HG03571 (cell line): ENCODE data around the gene TRIAP1.
A peak's percentile ranks its signal among the peaks of the same experiment; 100 is the strongest.
"Not testable (repeated sequence)": the region's sequence is repeated elsewhere in the genome, so short reads cannot be mapped to it uniquely, and the experiment has no call there.

ENCODE experiments used
- ATAC-seq: cut with Tn5 transposase; IDR thresholded peaks from one replicate; pipeline ENCODE4 v1.9.1; 2021; ENCODE audit not compliant: unreplicated experiment

Gene TRIAP1

DNA sequence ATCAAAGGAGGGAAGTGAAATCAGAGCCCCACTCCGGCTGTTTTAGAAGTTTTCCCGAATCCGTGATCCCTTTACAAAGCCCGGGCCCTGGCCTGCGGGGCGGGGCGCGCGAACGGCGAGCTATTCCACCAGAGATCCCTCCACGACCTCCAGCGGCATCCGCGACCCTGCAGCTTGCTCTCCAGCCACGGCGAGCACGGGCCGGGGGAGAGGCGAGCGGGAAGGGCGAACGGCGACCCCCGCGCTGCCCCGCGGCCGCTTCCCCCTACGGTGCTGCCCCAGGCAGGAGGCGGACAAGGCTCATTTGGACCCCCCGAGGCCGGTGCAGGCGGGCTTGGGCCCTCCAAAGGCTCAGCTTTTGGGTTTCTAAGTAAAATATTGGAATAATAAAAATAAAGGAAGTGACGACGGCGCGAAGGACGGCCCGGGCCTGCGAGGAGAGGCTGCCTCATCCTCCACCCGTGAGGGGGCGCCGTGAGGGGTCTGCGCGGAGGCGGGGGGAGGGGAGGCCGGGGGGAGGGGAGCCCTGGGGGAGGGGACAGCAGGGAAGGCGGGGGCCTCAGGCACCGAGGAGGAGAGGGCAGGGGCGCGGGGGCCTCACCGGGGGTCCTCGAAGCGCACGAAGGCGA, 22.8 kb upstream of the TRIAP1 start:
- peak; percentile 20 for ATAC-seq

DNA sequence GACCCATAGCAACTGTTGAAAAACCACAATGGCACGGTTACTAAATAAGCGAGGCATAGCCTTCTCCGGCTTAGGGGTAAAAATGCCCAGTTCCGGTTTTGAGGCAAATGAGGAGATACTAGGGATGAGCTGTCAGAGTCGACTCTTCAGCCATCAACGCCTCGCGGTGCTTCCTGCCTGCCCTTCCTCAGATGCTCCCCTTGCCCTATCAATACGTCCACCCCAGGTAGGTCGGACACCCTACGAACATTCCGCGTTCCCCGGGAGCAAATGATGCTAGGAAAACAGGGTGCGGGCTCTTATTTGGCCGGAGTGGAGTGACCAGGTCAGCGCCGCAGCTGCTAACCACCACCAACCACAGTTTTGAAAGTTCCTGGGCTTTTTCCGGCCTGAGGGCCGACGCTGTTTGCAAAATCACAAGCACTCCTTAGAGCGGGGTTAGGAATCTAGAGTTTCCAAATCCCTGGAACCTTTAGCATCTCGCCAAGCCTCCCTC, 22.2 kb upstream of the TRIAP1 start:
- ATAC-seq: peak; percentile 15

DNA sequence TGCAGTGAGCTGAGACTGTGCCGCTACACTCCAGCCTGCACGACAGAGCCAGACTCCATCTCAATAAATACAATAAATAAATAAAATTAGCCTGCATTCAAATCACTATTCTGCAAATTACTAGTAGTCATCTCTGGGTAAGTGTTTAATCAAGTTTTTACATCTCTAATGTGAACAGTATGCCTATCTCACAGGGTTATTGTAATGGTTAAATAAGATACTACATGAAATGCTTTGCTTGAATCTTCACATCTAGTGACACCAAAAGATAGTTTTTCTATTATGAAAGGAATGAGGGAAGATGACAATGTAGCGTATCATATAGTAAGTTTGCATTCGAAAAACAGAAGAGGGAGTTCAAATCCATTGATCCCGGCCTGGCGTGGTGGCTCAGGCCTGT, 21.3 kb upstream of the TRIAP1 start:
- no peak for ATAC-seq

DNA sequence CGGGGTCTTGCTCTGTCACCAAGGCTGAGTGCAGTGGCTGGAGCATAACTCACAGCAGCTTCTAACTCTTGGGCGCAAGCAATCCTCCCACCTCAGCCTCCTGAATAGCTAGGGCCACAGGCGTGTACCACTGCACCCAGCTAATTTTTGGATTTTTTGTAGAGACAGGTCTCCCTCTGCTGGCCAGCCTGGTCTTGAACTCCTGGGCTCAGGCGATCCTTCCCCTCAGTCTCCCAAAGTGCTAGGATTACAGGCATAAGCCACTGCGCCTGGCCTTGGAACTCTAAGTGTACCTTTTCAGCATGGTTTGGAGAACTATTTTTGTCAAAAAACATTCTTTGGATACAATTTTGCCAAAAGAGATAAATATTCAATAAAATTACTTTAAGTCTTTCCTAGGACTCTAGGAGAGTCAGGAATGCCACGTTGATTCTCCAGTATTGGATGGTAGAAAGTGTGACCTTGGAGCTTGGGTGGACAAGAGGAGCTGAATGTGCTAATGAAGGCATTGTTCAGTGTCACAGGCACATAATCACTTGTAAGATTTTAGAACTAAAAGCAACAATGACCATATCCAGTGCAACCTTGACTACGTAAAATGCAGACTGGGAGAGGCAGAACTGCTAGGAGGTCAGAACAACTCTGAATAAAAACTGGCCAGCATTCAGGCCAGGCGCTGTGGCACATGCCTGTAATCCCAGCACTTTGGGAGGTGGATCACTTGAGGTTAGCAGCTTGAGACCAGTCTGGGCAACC, 20.6 kb upstream of the TRIAP1 start:
- ATAC-seq: no peak

DNA sequence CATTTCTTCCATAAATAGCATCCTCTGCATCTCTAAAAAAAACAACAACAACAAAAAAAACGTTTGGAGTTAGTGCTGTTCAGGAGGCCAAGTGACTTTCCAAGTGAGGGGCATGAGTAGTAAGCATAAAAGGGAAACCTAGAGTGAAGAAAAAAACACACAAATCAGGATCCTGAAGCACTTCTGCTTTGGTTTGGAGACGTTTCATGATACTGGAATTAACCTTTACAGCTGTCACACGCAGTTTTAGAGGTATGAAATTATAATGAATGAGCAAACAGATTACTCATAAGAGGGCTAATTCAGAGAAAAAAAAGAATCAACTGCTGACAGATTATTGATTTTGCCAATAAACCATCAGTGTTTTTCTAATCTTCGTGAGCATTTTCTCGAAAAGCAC, 19.6 kb upstream of the TRIAP1 start:
- ATAC-seq: no peak

DNA sequence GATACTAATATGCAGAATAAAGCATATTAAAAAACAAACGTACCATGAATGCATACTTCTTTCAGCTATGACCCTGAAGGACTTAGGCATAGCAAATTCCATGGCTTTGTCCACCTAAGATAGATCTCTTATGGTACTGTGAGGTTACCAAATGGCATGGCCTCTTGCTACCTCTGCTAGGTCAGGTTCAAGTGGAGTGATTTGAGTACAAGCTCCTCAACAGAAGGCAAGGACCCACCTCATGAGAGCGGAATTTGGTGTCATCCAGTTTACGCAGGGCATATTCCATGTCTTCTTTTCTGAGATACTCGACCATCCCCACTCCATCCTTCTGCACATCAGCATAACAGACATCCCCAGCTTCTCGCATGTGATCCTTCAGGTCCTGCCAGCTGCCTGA, 17.5 kb upstream of the TRIAP1 start:
- no peak for ATAC-seq

DNA sequence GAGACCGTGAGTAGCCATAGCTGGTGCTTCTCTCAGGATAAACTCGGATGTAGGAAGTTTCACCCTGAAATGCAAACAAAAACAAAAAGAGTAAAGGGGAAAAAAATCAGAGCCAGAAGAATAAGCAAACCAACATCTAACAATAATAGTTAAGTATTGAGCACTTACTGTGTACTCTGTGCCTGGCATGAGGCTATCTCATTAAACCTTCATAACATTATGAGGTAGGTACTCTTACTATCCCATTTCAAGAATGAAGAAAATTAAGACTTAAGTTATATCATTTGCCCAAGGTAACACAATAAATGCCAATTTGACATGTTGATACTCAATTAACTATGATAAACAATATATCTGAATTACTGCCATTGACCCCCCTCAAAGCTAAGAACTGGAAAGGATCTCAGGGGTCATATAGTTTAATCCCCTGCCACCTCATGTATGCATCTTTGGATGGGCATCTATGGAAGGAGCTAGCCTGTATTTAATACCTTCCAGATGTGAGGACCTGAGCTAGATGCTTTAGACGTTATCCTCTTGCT, 16.0 kb upstream of the TRIAP1 start:
- no peak for ATAC-seq

DNA sequence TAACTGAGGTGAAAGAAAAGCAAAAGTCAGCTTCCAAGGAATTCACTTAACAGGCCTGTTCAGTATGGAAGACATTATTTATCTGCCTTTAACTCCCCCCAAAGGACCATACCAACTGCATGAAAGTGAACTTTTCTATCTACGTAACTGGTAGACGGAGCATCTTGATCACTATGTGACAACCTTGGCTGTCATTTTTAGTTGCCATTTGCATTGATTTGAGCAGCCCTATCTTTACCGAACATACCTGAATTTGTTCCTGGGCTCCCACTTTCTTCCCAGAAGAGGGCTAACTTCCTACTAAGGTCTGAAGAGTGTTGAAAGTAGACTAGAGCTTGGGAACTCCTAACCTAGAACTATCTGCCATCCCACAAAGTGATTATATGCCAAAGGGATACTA, 14.0 kb upstream of the TRIAP1 start:
- no peak for ATAC-seq

DNA sequence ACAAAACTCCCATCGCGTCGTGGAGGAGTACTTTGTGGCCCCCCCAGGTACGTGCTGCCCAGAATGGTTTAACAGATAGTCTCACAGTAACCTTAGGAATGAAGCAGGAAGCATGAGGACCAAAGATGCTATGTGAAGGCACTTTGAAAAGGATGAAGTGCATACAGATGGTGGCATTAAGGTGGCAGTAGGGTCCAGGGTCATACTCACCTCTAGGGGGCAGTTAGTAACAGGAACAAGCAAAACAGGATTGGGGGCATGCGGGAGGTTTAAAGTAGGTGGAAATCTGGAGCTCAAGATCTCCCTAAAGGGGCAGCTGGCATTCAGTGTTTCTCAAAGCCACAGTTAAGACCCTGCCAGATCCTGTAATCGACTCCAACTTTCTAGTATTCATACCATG, 10.9 kb upstream of the TRIAP1 start:
- no peak for ATAC-seq

DNA sequence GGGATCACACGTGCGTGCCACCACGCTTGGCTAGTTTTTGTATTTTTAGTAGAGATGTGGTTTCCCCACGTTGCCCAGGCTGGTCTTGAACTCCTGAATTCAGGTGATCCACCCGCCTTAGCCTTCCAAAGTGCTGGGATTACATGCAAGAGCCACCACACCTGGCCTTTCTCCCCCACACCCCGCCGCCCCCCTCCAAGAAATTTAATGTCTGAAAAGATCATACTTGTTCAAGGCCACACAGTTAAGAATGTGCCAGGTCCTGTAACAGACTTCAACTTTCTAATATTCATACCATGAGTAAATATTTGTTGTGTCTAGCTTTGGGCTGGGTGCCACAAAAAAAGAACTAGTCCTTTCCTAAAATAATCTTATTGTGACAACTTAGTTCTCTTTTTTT, 9.1 kb upstream of the TRIAP1 start:
- no peak for ATAC-seq

DNA sequence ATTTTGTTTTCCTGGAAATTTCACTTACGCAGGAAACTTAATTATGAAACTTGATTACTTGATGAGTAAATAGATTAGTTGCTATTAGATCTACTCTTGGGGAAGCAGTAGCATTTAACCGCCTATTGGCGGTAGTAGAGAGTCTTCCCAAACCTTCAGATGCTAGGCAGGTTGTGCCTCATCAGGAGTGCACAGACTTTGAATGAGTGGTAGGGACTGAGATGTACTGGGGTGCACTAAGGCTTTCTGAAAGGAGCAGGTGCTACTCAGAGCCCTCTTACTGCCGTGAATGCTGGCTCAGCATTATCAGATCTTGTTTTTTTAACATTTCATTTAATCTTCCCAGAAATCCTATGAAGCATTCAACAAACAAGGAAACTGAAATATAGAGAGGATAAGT, 7.8 kb upstream of the TRIAP1 start:
- no peak for ATAC-seq

DNA sequence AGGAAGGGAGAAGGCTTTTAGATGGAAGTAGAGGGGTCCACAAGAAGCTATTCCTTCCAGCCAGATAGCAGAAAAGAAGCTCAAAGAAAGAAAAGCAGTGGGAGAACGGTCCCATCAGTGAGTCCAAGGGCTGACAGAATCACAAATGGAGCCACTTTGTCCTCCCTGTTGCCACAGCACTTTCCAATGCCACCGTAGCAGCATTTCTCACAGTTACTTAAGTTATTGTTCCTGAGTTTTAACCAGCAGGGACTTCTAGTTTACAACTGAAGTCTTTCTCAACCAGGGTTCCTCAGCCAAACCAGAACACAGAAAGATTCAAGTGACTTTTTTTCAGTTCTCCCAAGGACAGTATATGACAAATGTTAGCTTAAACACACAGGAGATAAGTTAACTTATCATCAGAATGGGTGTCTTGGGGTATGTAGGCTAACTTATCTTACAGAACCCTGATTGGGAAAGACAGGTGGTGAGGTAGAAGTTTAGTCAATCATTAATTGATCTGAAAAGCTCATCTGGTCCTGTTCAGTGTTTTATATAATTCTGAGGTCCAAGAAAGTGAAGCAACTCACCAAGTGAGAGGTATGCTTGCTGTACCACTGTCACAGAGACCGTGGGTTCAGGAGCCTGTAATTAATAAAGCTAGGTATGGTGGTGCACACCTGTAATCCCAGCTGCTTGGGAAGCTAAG, 7.0 kb upstream of the TRIAP1 start:
- ATAC-seq: no peak

DNA sequence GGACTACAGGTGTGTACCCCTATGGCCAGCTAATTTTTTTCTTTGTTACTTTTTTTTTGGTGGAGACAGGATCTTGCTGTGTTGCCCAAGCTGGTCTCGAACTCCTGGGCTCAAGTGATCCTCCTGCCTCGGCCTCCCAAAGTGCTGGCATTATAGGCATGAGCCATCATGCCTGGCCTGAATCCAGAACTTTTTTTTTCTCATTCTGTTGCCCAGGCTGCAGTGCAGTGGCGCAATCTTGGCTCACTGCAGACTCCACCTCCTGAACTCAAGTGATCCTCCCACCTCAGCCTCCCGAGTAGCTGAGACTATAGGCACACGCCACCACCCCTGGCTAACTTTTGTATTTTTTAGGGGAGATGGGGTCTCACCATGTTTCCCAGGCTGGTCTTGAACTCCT, 6.3 kb upstream of the TRIAP1 start:
- not testable (repeated sequence) for ATAC-seq

DNA sequence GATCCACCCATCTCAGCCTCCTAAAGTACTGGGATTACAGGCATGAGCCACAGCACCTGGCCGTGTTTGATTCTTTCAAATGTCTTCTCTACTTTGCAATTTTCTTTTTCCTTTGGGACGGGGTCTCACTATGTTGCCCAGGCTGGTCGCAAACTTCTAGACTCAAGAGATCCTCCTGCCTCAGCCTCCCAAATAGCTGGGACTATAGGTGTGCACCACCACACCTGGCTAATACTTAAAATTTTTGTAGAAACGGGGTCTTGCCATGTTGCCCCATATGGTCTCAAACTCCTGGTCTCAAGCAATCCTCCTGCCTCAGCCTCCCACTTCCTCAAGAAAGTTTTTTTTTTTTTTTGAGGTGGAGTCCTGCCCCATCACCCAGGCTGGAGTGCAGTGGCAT, 1.8 kb upstream of the TRIAP1 start:
- ATAC-seq: no peak

DNA sequence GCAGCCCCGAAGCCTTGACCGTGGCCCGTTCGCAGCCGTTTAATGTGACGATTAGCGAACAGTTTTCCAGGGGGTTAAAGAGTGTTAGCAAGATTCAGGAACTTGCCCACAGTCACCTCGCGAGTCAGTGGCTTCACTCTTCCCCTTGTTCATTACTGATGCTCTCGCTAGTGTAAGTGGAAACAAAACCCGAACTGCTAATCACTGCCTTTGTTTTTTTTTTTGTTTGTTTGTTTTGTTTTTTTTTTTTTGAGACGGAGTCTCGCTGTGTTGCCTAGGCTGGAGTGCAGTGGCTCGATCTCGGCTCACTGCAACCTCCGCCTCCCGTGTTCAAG, 627 bp upstream of the TRIAP1 start:
- ATAC-seq: not testable (repeated sequence)

DNA sequence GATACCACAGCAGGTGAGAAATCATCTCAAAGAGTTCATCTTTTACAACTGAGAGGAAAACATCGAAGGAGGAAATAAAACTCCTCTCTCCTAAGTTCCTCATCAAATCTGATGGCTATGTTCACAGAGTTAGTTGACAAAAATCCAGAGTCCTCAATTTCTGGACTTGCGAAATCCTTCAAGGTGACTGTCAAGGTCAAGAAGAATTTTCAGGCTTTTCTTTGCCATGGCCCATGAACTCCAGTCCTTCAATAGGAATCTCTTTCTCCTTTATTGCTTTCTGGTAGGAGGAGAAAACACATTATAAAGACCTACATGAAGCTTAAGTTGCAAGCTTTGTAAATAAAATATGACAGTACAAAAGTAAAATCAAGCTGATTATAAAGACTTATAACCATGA, 1.5 kb downstream of the TRIAP1 start:
- ATAC-seq: no peak

DNA sequence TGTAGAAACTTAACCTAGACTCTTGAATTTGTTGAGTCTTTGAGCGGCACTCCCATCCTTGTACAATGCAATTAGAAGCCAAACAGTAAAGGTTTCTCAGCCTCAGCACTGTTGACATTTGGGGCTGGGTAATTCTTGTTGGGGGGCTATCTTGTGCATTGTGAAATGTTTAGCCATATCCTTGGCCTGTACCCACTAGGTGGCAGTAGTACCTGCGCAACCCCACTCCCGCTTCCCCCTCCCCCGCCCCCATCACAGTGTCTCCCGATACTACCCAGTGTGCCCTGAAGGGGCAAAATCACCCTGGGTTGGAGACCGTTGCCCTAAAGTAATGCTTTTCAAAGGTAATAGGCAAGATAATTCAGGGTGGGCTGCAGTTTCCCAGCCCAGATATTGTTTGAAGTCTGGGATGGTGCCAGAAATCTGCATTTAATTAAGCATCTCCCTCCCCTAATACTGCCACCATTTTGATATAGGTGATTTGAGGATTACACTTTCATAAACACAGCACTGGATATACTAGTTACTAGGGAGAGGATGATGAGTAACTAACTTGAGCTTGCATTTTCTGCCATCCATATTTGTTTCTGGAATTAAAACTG, 6.4 kb downstream of the TRIAP1 start:
- no peak for ATAC-seq

DNA sequence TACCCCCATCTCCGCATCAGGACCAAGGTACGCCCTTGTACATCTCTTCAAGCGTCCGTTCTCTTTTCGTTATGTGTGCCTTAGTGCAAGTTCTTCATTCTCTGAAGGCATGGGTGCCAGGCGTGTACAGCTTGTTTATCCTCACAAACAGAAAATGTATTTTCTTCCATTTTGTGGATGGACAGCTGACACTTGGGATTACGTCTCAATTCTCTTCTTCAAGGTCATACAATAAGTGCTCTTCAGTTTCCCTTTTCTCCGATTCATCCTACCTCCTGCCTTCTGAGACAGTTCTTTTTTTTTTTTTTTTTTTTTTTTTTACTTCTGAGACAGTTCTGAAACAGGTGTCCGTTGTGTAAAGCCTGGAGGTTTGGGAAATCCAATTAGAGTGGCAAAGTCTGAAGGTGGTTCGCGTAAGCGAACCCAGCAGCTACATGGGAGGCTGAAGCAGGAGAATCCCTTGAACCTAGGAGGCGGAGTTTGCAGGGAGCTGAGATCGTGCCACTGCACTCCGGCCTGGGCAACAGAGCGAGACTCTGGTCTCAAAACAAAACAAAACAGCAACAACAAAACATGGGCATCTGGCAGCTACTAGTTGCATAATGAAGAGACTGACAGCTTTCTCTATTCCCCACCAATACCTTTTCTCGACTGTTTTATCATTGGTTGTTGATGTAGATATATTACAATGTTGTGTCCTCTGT, 7.5 kb downstream of the TRIAP1 start:
- no peak for ATAC-seq

DNA sequence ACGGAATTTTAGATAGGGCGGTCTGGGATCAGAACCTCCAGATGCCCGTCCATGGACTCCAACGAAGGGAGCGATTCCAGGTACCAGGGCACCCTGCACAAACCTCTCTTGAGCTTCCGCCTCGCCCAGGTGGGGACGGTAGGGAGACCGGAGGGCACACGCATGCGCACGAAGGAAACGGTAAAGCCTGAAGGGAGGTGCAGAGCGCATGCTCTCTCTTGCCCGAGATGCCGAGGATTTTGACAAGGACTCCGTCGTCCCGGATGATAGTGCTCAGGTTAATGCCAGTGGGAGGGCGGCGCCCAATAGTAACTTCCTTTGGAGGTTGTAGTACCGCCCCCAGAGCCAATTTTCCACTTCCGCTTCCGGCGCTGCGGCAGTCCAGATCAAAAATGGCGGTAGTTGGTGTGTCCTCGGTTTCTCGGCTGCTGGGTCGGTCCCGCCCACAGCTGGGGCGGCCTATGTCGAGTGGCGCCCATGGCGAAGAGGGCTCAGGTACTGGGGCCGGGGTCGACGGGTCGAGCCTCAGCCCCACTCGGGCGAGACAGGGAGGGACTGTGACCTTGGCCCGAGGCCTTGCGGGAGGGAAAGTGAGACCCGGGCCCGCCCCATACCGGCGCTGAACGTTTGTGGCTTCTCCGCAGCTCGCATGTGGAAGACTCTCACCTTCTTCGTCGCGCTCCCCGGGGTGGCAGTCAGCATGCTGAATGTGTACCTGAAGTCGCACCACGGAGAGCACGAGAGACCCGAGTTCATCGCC, 8.3 kb downstream of the TRIAP1 start, which contains the start of gene COX6A1:
COX6A1 (plus strand) TSS at position 379 of the 760 bp plus-strand sequence; CDS start at position 393, 14 bp downstream.
- ATAC-seq: peak; percentile 89
